Ishikawa (cell line): ENCODE data around the gene RTTN.

Experiments used
- CEBPB ChIP-seq: IDR thresholded peaks from 2 replicates; pipeline ENCODE4 v1.6.1; 2012
- EGR1 ChIP-seq: IDR thresholded peaks from 2 replicates; pipeline ENCODE4 v1.6.1; 2012
- EP300 ChIP-seq: IDR thresholded peaks from 2 replicates; pipeline ENCODE4 v1.6.1; 2012; ENCODE audit warnings: borderline replicate concordance
- FOXM1 ChIP-seq: IDR thresholded peaks from 2 replicates; pipeline ENCODE4 v1.6.1; 2012; ENCODE audit warnings: low read depth, borderline replicate concordance
- MAX ChIP-seq: IDR thresholded peaks from 2 replicates; pipeline ENCODE4 v1.6.1; 2012
- RAD21 ChIP-seq: IDR thresholded peaks from 2 replicates; pipeline ENCODE4 v1.6.1; 2012; ENCODE audit warnings: low read depth
- USF1 ChIP-seq: IDR thresholded peaks from 2 replicates; pipeline ENCODE4 v1.6.1; 2012
- YY1 ChIP-seq: IDR thresholded peaks from 2 replicates; pipeline ENCODE4 v1.6.1; 2012; ENCODE audit warnings: low read depth

- TF ChIP-seq MAX (no peak), USF1 (no peak), EGR1 (no peak), YY1 (no peak), RAD21 (no peak), CEBPB (no peak), FOXM1 (no peak), EP300 (no peak)
Measured at GRCh38 chr18:70181725-70182124, 23.8 kb downstream of the RTTN start.
